ENCODE results near the gene HIVEP1.

The HIVEP1 gene

GRCh38 chr6:12012038-12012557, at the start of gene HIVEP1:
Gene HIVEP1, plus strand, starts transcription at chr6:12012312. Its CDS starts 3,317 bp downstream, at chr6:12015629.
- Mint-ChIP-seq H3K27ac (peak within 1 kb of the TSS; percentile 96), H3K4me3 (peak within 1 kb of the TSS; percentile 98), H3K36me3 (ENCODE audit: low read depth) (peaks cover 36% of the 10 kb centered on the region), H3K9me3 (peaks cover 5% of the 10 kb centered on the region), H3K27me3 (no peaks in the 10 kb centered on the region), H3K4me1 (peaks cover 65% of the 10 kb centered on the region)
- ATAC-seq (peak; percentile 9), DNase-seq (peak; percentile 40)

DNA sequence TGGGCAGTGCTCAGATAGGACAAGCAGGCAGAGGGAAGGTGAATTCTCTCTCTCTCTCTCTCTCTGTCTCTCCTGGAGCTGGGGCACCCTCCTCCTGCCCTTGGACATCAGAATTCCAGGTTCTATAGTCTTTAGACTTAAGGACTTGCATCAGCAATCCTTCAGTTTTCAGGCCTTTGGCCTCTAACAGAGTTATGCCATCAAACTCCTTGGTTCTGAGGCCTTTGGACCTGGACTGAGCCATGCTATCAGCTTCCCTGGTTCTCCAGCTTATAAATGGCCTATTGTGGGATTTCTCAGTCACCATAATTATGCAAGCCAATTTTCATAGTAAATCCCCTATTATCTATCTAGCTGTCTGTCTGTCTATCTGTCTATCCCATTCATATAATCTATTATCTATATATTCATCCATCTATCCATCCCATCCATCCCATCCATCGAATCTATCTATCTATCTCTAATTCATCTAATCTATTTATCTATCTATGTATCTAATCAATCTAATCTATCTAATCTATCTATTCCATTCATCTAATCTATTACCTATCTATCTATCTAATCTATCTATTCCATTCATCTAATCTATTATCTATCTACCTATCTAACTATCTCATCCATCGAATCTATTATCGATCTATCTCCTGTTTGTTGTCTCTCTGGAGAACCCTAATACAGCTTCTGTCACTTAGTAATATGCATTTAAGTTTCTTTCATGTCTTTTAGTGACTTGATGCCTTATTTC, 48.2 kb upstream of the HIVEP1 start:
- Mint-ChIP-seq H3K4me3 (no peak overlapping the region), H3K27ac (no peak overlapping the region), H3K4me1 (peaks cover 4% of the 10 kb centered on the region), H3K9me3 (no peaks in the 10 kb centered on the region), H3K27me3 (no peaks in the 10 kb centered on the region), H3K36me3 (ENCODE audit: low read depth) (no peaks in the 10 kb centered on the region)
- ATAC-seq: no peak
- no peak for DNase-seq

DNA sequence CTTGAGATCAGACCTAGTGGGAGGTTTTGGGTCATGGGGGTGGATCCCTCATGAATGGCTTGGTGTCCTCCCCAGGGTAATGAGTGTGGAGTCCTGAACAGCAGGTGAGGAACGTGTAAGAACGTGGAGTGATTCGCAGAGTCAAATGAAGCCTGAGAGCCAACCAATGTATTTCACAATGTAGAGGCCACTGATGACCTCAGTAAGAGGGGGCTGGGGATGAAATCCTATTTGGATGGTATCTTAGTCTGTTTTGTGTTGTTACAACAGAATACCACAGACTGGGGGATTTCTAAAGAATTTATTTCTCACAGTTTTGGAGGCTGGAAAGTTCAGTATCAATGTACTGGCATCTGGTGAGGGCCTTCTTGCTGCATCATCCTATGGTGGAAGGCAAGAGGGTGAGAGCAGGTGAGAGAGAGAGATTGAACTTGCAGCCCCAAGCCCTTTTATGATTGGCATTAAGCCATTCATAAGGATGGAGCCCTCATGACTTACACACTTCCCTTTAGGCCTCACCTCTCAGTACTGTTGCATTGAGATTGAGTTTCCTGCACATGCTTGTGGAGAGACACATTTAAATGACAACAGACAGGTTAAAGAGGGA, 47.3 kb upstream of the HIVEP1 start:
- no peak overlapping the region for H3K4me3 Mint-ChIP-seq
- H3K27me3 Mint-ChIP-seq: no peaks in the 10 kb centered on the region
- H3K4me1 Mint-ChIP-seq: peaks cover 4% of the 10 kb centered on the region
- ATAC-seq (no peak), DNase-seq (no peak)
- no peaks in the 10 kb centered on the region for H3K36me3 Mint-ChIP-seq (ENCODE audit: low read depth)
- no peak overlapping the region for H3K27ac Mint-ChIP-seq
- no peaks in the 10 kb centered on the region for H3K9me3 Mint-ChIP-seq

DNA sequence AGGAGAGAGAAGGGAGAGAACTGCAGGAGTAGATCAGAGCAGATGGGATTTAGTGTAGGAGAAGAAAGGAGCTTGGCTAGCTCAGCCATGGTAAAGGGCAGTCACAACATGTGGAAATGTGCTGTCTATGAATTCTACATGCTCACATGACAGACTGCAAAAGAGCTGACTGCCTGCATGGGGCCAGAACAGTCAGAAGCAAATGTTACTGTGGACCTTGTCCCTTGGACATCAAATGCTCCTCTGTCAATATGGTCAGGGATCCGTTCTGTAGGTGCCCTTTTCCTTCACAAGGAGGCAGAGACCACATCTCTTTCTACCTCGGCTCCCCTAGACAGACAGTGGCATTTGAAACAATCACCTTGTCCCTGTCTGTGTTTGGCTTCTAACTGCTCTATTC, 46.6 kb upstream of the HIVEP1 start:
- ATAC-seq (no peak), DNase-seq (no peak)
- Mint-ChIP-seq H3K4me3 (no peak overlapping the region), H3K27me3 (no peaks in the 10 kb centered on the region), H3K36me3 (ENCODE audit: low read depth) (no peaks in the 10 kb centered on the region), H3K9me3 (no peaks in the 10 kb centered on the region), H3K4me1 (peaks cover 4% of the 10 kb centered on the region), H3K27ac (no peak overlapping the region)

- Mint-ChIP-seq H3K27me3 (no peaks in the 10 kb centered on the region), H3K36me3 (ENCODE audit: low read depth) (no peaks in the 10 kb centered on the region), H3K4me3 (no peak overlapping the region), H3K4me1 (peaks cover 7% of the 10 kb centered on the region), H3K27ac (no peak overlapping the region), H3K9me3 (no peaks in the 10 kb centered on the region)
- ATAC-seq (peak; percentile 46), DNase-seq (no peak)
These were observed 43.8 kb upstream of the HIVEP1 start for GRCh38 chr6:11968241-11968806.

- Mint-ChIP-seq H3K4me3 (no peak overlapping the region), H3K4me1 (peaks cover 11% of the 10 kb centered on the region), H3K36me3 (ENCODE audit: low read depth) (no peaks in the 10 kb centered on the region), H3K27me3 (no peaks in the 10 kb centered on the region), H3K9me3 (no peaks in the 10 kb centered on the region), H3K27ac (no peak overlapping the region)
- ATAC-seq (no peak), DNase-seq (no peak)
These were observed 43.0 kb upstream of the HIVEP1 start for GRCh38 chr6:11969092-11969491.

GRCh38 chr6:11970114-11970513, 42.0 kb upstream of the HIVEP1 start:
- H3K4me1 Mint-ChIP-seq: peaks cover 15% of the 10 kb centered on the region
- H3K27me3 Mint-ChIP-seq: no peaks in the 10 kb centered on the region
- no peak overlapping the region for H3K27ac Mint-ChIP-seq
- peaks cover 3% of the 10 kb centered on the region for H3K9me3 Mint-ChIP-seq
- H3K4me3 Mint-ChIP-seq: no peak overlapping the region
- ATAC-seq (no peak), DNase-seq (no peak)
- no peaks in the 10 kb centered on the region for H3K36me3 Mint-ChIP-seq (ENCODE audit: low read depth)

DNA sequence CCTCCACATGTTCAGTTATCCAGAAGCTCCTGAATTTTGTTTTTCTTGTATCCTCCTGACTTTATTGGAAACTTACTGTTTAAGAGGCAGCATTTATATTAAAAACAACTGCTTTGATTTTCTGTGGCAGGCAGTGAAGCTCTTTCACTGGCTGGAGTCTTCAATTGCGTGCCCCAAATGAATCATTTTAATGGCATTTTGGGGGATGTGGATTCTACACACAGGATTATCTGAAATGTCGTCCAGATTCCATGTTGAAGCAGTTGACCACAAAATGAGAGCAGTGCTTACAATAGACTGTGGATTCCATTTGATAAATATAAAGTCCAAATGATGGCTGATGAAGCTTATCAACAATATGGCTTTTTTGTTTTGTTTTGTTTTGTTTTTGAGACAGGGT, 41.0 kb upstream of the HIVEP1 start:
- Mint-ChIP-seq H3K36me3 (ENCODE audit: low read depth) (no peaks in the 10 kb centered on the region), H3K9me3 (peaks cover 3% of the 10 kb centered on the region), H3K4me1 (peaks cover 22% of the 10 kb centered on the region), H3K27me3 (no peaks in the 10 kb centered on the region), H3K4me3 (no peak overlapping the region), H3K27ac (no peak overlapping the region)
- ATAC-seq (no peak), DNase-seq (no peak)

DNA sequence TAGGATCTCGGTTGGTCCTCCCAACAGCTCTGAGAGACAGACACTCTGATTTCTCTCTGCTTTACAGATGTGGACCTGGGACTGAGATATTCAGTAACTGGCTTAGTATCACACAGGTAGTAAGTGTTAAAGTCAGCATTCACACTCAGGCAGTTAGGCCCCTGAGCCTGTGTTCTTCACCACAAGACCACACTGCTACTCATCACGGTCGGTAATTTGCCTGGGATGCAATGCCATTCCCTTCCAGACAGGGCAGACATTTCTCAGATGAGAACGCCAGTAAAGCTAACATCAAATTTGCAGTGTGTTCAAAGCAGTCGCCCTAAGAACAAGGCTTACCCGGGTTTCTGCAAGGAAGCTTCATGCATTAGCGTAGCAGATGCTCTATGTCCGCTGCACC, 39.8 kb upstream of the HIVEP1 start:
- H3K27ac Mint-ChIP-seq: no peak overlapping the region
- H3K4me3 Mint-ChIP-seq: no peak overlapping the region
- DNase-seq: no peak
- peaks cover 3% of the 10 kb centered on the region for H3K9me3 Mint-ChIP-seq
- ATAC-seq: no peak
- peaks cover 31% of the 10 kb centered on the region for H3K4me1 Mint-ChIP-seq
- H3K36me3 Mint-ChIP-seq (ENCODE audit: low read depth): no peaks in the 10 kb centered on the region
- no peaks in the 10 kb centered on the region for H3K27me3 Mint-ChIP-seq

DNA sequence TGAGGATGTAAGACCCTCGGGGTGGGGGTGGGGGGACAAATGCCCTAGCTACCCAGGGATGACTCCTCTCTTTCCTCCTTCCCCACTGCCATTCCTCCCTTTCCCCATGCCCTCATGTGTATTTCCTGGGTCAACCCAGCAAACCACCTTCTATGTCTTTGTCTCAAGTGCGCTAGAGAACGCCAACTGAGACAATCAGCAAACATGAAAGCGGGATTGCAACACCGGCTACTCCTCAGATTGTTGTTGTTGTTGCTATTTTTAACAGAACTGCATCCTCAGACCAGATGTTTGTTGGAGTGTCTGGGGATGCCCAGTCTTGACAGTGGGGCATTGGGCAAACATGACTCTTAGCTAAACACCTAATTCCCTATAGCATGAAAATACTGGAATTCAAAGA, 39.3 kb upstream of the HIVEP1 start:
- Mint-ChIP-seq H3K4me3 (no peak overlapping the region), H3K27me3 (no peaks in the 10 kb centered on the region), H3K27ac (no peak overlapping the region), H3K4me1 (peaks cover 33% of the 10 kb centered on the region), H3K9me3 (peaks cover 3% of the 10 kb centered on the region), H3K36me3 (ENCODE audit: low read depth) (no peaks in the 10 kb centered on the region)
- DNase-seq (no peak), ATAC-seq (no peak)

DNA sequence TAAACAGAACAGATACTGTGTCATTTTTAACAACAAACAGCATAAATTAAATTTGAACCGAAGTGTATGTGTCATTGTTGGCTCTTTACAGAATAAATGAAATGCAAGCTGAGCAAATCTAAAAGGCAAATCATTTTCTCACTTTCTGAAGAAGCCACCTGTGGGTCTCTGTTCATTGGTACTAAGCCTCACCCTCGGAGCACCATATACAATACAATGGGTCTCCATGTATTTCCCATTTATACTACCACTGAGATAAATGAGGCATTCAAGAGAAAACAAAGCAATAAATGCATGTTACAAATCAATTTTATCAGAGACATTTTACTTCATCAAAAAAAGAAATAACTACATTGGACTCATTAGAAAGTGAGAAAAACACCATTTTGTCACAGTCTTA, 38.9 kb upstream of the HIVEP1 start:
- H3K27ac Mint-ChIP-seq: no peak overlapping the region

DNA sequence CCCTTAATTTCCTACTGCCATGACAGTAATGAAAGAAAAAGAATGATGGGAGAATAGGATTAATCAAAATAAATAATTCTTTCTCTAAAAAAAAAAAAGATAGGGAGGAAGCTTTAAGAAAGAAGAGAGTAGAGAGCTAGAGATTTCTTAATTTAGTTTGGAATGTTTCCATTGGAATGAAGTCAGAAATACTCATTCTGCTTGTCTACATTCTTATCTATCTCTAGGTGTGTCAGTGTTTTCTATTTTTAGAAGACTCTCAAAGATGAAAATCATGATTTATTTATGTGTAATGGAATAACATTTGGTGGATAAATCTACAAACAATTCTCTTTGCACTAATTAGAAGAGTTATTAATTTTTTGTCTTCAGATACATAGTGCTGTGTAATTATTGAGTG, 38.0 kb upstream of the HIVEP1 start:
- Mint-ChIP-seq H3K9me3 (peaks cover 3% of the 10 kb centered on the region), H3K27me3 (no peaks in the 10 kb centered on the region), H3K27ac (no peak overlapping the region), H3K36me3 (ENCODE audit: low read depth) (no peaks in the 10 kb centered on the region), H3K4me3 (no peak overlapping the region), H3K4me1 (peaks cover 37% of the 10 kb centered on the region)
- no peak for DNase-seq
- no peak for ATAC-seq

More for the DNA sequence above, 38.9 kb upstream of the HIVEP1 start:
- Mint-ChIP-seq H3K4me3 (no peak overlapping the region), H3K4me1 (peaks cover 31% of the 10 kb centered on the region), H3K9me3 (peaks cover 3% of the 10 kb centered on the region), H3K36me3 (ENCODE audit: low read depth) (no peaks in the 10 kb centered on the region), H3K27me3 (no peaks in the 10 kb centered on the region)
- no peak for DNase-seq
- no peak for ATAC-seq

DNA sequence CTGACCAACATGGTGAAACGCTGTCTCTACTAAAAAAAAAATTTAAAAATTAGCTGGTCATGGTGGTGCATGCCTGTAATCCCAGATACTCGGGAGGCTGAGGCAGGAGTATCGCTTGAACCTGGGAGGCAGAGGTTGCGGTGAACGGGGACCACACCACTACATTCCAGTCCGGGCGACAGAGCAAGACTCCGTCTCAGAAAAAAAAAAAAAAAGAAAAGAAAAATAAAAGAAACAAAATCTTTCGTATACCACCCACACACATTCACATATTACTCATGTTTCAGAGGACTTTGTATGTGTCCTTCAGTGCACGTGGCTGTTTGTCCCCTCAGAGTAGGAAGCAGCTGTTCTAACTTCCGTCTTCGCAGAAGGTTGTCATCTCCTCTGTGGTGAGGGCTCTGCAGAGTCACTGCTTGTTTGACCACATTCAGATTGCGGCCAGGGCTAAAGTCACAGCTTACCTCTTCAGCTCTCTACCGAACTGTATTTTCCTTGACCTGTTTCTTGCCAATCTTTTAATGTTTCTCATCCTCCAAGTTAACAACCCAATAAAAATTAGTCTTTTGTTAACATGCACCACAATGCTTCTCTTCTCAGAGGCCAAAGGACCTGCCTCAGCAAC, 36.6 kb upstream of the HIVEP1 start:
- Mint-ChIP-seq H3K9me3 (peaks cover 3% of the 10 kb centered on the region), H3K4me1 (peaks cover 37% of the 10 kb centered on the region), H3K4me3 (peak overlapping the region; percentile 5), H3K27ac (peak overlapping the region; percentile 66), H3K36me3 (ENCODE audit: low read depth) (no peaks in the 10 kb centered on the region), H3K27me3 (no peaks in the 10 kb centered on the region)
- ATAC-seq (peak; percentile 92), DNase-seq (peak; percentile 47)

- no peak for DNase-seq
- H3K36me3 Mint-ChIP-seq (ENCODE audit: low read depth): no peaks in the 10 kb centered on the region
- no peaks in the 10 kb centered on the region for H3K27me3 Mint-ChIP-seq
- H3K4me1 Mint-ChIP-seq: peaks cover 37% of the 10 kb centered on the region
- ATAC-seq: no peak
- H3K4me3 Mint-ChIP-seq: no peak overlapping the region
- peaks cover 3% of the 10 kb centered on the region for H3K9me3 Mint-ChIP-seq
- peak overlapping the region; percentile 20 for H3K27ac Mint-ChIP-seq
These were observed 35.6 kb upstream of the HIVEP1 start for GRCh38 chr6:11976489-11976888.

DNA sequence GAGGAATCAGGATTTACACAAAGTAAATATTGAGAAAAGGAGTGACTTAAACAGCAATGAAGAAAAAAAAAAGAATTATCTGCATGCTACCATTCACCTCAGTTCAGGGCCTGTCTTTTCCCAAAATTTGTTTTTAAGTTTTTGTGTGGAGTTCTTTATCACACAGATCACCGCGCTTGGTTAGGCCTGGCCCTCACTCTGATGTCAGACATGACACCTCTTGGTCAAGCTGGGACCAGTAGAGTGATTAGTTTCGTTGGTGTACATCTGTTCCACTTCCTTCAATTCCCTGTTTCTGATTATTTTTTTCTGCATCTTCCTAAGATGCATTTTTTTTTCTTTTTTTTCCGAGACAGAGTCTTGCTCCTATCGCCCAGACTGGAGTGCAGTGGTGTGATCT, 34.9 kb upstream of the HIVEP1 start:
- H3K27ac Mint-ChIP-seq: no peak overlapping the region
- DNase-seq: no peak
- H3K4me1 Mint-ChIP-seq: peaks cover 34% of the 10 kb centered on the region
- no peaks in the 10 kb centered on the region for H3K27me3 Mint-ChIP-seq
- no peak for ATAC-seq
- peaks cover 3% of the 10 kb centered on the region for H3K9me3 Mint-ChIP-seq
- H3K4me3 Mint-ChIP-seq: no peak overlapping the region
- H3K36me3 Mint-ChIP-seq (ENCODE audit: low read depth): no peaks in the 10 kb centered on the region

Data from activated naive CD8-positive, alpha-beta T cell treated with anti-CD3 and anti-CD28 coated beads, Interleukin-2, amount 50 U/mL, for 24 hours (primary cell).